Stimulated activated naive CD8-positive, alpha-beta T cell treated with anti-CD3 and anti-CD28 coated beads, Interleukin-15, amount 100 ng/mL, for 72 hours (primary cell): ENCODE measurements around the gene C13orf46.

Experiments used
- ATAC-seq: fragments of 150-1000 bp; cut with Tn5 transposase; 2 replicates; pipeline ENCODE4 v1.10.0; 2021; ENCODE audit warnings: mild to moderate bottlenecking, moderate library complexity
- DNase-seq, 2 donors: peaks; one replicate each; pipeline ENCODE4 v3.0.0; 2021 to 2022
- H3K27ac Mint-ChIP-seq, 2 donors: one replicate each; pipeline ENCODE4 v1.8.0; 2022; ENCODE audit warnings: mild to moderate bottlenecking in 2 of 2, mixed read lengths in 2 of 2, moderate library complexity in 2 of 2
- H3K27me3 Mint-ChIP-seq: one replicate; pipeline ENCODE4 v1.8.0; 2022; ENCODE audit warnings: mixed read lengths
- H3K4me1 Mint-ChIP-seq: one replicate; pipeline ENCODE4 v1.8.0; 2022; ENCODE audit warnings: mild to moderate bottlenecking, mixed read lengths
- H3K4me3 Mint-ChIP-seq, 2 donors: one replicate each; pipeline ENCODE4 v1.8.0; 2022; ENCODE audit warnings: mild to moderate bottlenecking in 2 of 2, mixed read lengths in 2 of 2, moderate library complexity in 1 of 2
- H3K9me3 Mint-ChIP-seq, 2 donors: one replicate each; pipeline ENCODE4 v1.8.0; 2022; ENCODE audit warnings: mixed read lengths in 2 of 2

Gene C13orf46

DNA sequence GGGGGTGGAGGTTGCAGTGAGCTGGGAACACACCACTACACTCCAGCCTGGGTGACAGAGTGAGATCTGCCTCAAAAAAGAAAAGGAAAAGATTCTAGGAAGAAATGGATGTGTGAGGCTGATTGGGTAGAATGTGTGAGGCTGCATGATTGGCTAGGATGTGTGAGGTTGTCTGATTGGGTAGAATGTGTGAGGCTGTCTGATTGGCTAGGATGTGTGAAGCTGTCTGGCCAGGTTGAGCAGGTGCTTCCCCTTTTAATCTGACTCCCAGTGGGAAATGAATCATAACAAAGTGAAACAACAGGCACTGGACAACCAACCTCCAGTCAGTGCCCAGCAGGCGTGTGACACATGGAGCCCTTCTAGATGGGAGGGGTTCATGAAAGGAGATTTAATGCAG is 14.7 kb downstream of the C13orf46 start:
- Mint-ChIP-seq H3K4me1 (peaks cover 24% of the 10 kb centered on the region), H3K27me3 (no peaks in the 10 kb centered on the region), H3K27ac (peak overlapping the region in 1 of 2 donors; percentile 66), H3K9me3 (peaks cover 18 to 45% of the 10 kb centered on the region in 2 donors), H3K4me3 (no peak overlapping the region)
- DNase-seq, result no peak
- ATAC-seq, result peak; percentile 33

GRCh38 chr13:113958373-113958772 is 15.5 kb downstream of the C13orf46 start:
- H3K9me3 Mint-ChIP-seq, result peaks cover 18 to 45% of the 10 kb centered on the region in 2 donors
- no peak overlapping the region for H3K4me3 Mint-ChIP-seq
- no peak overlapping the region for H3K27ac Mint-ChIP-seq
- no peak for ATAC-seq
- peaks cover 24% of the 10 kb centered on the region for H3K4me1 Mint-ChIP-seq
- no peak for DNase-seq
- H3K27me3 Mint-ChIP-seq, result no peaks in the 10 kb centered on the region

DNA sequence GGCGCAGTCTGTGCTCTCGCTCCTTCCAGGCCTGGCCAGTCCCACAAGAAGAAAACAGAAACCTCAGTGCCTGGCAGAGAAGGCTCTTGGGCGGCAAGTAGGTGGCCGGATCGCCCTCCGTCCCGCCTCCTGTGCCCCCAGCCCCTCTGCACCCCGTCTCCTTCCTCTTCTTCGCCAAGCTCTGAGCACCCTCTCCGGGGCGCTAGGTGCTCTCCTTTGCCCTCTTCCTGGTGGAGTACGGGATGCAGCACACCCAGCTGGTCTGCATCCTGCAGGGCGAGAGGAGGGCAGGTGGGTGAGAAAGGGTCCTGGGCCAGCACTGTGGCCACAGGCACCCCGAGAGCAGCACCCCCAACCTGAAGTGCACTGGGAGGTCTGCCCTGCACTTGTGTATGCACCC is 17.3 kb downstream of the C13orf46 start:
- Mint-ChIP-seq H3K27me3 (no peaks in the 10 kb centered on the region), H3K27ac (peak overlapping the region in 1 of 2 donors; percentile 94), H3K4me1 (peaks cover 27% of the 10 kb centered on the region), H3K4me3 (no peak overlapping the region), H3K9me3 (peaks cover 18 to 45% of the 10 kb centered on the region in 2 donors)
- DNase-seq, result no peak
- ATAC-seq, result no peak

DNA sequence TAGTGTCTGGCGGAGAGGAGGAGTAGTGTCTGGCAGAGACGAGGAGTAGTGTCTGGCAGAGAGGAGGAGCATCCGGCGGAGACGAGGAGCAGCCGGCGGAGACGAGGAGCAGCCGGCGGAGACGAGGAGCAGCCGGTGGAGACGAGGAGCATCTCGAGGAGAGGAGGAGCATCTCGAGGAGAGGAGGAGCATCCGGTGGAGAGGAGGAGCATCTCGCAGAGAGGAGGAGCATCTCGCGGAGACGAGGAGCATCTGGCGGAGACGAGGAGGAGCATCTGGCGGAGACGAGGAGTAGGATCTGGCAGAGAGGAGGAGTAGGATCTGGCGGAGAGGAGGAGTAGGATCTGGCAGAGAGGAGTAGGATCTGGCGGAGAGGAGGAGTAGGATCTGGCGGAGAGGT is 18.2 kb downstream of the C13orf46 start:
- H3K27me3 Mint-ChIP-seq, result no peaks in the 10 kb centered on the region
- H3K9me3 Mint-ChIP-seq, result peaks cover 18 to 45% of the 10 kb centered on the region in 2 donors
- ATAC-seq (no peak), DNase-seq (no peak)
- peaks cover 35% of the 10 kb centered on the region for H3K4me1 Mint-ChIP-seq
- H3K27ac Mint-ChIP-seq, result peak overlapping the region in 1 of 2 donors; percentile 94
- H3K4me3 Mint-ChIP-seq, result no peak overlapping the region

DNA sequence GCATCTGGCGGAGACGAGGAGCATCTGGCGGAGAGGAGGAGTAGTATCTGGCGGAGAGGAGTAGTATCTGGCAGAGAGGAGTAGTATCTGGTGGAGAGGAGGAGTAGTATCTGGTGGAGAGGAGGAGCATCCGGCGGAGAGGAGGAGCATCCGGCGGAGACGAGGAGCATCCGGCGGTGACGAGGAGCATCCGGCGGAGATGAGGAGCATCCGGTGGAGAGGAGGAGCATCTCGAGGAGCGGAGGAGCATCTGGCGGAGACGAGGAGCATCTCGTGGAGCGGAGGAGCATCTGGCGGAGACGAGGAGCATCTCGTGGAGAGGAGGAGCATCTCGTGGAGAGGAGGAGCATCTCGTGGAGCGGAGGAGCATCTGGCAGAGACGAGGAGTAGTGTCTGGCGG is 18.6 kb downstream of the C13orf46 start:
- peaks cover 15 to 45% of the 10 kb centered on the region in 2 donors for H3K9me3 Mint-ChIP-seq
- peak overlapping the region in 1 of 2 donors; percentile 36 for H3K4me3 Mint-ChIP-seq
- no peak for ATAC-seq
- no peaks in the 10 kb centered on the region for H3K27me3 Mint-ChIP-seq
- peaks cover 39% of the 10 kb centered on the region for H3K4me1 Mint-ChIP-seq
- H3K27ac Mint-ChIP-seq, result peak overlapping the region in 1 of 2 donors; percentile 94
- no peak for DNase-seq

GRCh38 chr13:113954046-113954835 is 19.6 kb downstream of the C13orf46 start:
- Mint-ChIP-seq H3K4me1 (peaks cover 38% of the 10 kb centered on the region), H3K4me3 (peak overlapping the region in 1 of 2 donors; percentile 32), H3K27ac (peak overlapping the region in 1 of 2 donors; percentile 91), H3K9me3 (peaks cover 10 to 42% of the 10 kb centered on the region in 2 donors), H3K27me3 (no peaks in the 10 kb centered on the region)
- DNase-seq (no peak), ATAC-seq (no peak)

DNA sequence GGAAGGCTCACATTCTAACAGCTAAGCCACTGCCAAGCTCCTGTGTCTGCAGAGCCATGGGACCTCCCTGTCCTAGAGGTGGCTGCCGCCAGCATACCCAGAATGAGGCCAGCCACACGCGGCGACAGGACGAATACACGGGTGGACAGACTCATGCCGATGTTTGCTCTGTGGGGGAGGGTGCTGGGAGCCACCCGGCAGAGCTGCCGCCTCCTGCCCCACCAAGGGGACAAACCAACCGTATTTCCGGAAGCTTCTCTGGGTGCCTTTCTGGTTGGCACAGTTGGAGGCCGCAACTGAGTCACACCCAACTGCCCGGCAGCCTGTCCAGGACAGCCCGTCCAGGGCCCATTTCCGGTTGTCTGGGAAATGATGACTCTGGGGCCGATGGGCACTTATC is 20.3 kb downstream of the C13orf46 start:
- Mint-ChIP-seq H3K9me3 (peaks cover 6 to 35% of the 10 kb centered on the region in 2 donors), H3K4me3 (no peak overlapping the region), H3K4me1 (peaks cover 35% of the 10 kb centered on the region), H3K27ac (no peak overlapping the region), H3K27me3 (no peaks in the 10 kb centered on the region)
- DNase-seq, result no peak
- ATAC-seq, result no peak

DNA sequence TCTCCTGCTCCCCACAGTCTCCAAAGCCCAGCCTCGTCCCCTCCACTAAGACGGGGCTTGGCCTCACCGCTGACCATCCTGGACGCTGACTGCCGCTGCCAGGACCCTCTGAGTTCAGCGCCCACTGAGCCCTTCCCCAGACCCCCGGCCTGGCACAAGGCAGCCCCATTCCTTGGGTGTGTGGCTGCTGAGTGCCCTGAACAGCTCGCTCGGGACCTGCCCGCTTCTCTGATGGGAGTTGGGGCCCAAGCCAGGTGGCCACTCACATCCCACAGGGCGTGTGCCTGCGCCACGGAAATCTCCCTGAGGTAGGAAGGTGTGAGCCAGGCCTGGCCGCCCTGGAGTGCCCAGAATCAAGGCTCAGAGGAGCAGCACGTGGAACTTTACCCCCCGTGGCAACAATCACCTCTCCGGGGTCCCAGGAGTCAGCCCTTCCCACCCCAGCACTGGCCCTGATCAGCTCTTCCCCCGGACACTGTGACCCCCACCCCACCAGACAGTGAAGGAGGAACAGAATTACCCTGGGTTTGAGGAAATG is 20.8 kb downstream of the C13orf46 start:
- no peak for DNase-seq
- no peaks in the 10 kb centered on the region for H3K27me3 Mint-ChIP-seq
- no peak overlapping the region for H3K4me3 Mint-ChIP-seq
- H3K4me1 Mint-ChIP-seq, result peaks cover 35% of the 10 kb centered on the region
- peaks cover 6 to 30% of the 10 kb centered on the region in 2 donors for H3K9me3 Mint-ChIP-seq
- peak overlapping the region in 1 of 2 donors; percentile 50 for H3K27ac Mint-ChIP-seq
- no peak for ATAC-seq

DNA sequence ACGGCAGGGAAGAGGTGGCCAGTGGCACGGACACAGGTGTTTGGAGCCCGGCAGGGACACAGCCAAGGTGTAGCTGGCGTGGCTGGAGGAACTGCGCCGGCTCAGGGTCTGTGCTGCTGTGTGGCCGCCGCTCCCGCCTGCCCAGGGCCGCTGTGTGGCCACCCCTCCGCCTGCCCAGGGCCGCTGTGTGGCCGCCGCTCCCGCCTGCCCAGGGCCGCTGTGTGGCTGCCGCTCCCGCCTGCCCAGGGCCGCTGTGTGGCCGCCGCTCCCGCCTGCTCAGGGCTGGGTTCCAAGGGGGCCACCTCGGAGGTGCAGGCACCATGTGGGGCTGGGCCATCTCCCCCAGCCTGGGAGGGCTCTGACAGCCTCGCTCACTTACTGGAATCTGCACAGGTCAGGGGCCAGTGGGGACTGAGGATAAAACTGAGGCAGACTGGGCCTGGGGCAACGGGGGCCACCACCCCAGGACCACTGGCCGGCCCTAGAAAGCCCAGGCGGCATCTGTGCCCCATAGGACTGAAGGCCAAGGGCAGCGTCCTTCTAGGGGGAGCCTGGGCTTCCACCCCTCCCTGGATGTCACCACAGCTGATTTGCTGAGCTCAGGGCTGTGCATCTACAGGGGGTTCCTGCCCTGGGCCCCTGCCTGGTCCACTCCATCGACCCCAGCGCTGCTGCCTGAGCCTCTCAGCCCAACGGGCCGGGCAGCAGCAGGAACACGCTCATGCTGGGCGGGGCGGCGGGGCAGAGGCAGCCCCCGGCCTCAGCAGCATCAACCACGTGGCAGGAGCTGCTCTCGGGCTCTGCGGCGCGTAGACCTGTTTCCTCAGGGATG is 21.5 kb downstream of the C13orf46 start:
- DNase-seq, result no peak
- Mint-ChIP-seq H3K4me1 (peaks cover 35% of the 10 kb centered on the region), H3K27me3 (no peaks in the 10 kb centered on the region), H3K27ac (peak overlapping the region in 1 of 2 donors; percentile 50), H3K4me3 (no peak overlapping the region), H3K9me3 (peaks cover 6 to 23% of the 10 kb centered on the region in 2 donors)
- ATAC-seq, result peak; percentile 16

GRCh38 chr13:113951246-113951999 is 22.5 kb downstream of the C13orf46 start:
- H3K9me3 Mint-ChIP-seq, result peaks cover 6 to 21% of the 10 kb centered on the region in 2 donors
- peak overlapping the region in 1 of 2 donors; percentile 52 for H3K4me3 Mint-ChIP-seq
- ATAC-seq (peak; percentile 83), DNase-seq (peak; percentile 50 to 66)
- H3K4me1 Mint-ChIP-seq, result peaks cover 42% of the 10 kb centered on the region
- H3K27ac Mint-ChIP-seq, result peak overlapping the region in 1 of 2 donors; percentile 59
- H3K27me3 Mint-ChIP-seq, result no peaks in the 10 kb centered on the region

DNA sequence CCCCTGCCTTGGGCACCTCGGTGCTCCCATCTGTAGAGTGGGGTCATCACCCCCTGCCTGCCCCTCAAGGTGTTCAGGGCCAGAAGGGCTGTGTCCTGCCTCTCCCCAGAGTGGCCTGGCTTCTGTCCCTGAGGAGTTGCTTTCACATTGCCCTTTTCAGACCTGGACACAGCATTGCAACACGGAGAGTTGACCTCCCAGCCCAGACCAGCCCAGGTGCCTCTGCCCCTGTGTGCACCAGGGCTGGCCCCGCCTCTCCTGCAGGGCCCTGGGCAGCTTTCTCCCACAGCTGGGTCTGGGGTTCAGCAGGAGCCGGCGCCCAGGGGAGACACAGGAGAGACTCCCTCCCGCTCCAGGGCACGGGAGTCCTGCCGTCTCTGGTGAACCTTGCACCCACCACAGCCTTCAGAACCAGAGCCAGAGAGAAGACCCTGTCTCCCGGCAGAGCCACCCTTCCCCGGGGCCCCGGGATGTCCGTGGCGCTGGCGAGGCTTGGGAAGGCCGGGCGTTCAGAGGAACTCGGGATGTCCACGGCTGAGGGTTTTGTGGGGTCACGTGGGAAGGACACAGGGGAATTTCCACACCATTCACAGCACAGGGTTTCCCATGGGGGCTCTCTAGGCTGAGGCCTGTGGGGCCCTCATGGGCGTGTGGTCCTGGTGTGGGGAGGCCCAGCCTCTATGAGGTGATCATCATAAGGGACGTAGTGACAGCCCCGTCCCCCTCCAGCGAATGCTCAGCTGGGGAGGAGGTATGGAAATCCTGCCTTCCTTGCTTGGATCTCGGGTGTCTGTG is 23.2 kb downstream of the C13orf46 start:
- H3K4me1 Mint-ChIP-seq, result peaks cover 45% of the 10 kb centered on the region
- peaks cover under 1 to 14% of the 10 kb centered on the region in 2 donors for H3K9me3 Mint-ChIP-seq
- DNase-seq (no peak), ATAC-seq (peak; percentile 51)
- peak overlapping the region in 1 of 2 donors; percentile 85 for H3K27ac Mint-ChIP-seq
- H3K27me3 Mint-ChIP-seq, result no peaks in the 10 kb centered on the region
- no peak overlapping the region for H3K4me3 Mint-ChIP-seq

- DNase-seq (no peak), ATAC-seq (no peak)
- Mint-ChIP-seq H3K27me3 (no peaks in the 10 kb centered on the region), H3K9me3 (peaks cover 0 to 3% of the 10 kb centered on the region in 2 donors), H3K4me3 (no peak overlapping the region), H3K4me1 (peaks cover 39% of the 10 kb centered on the region), H3K27ac (peak overlapping the region in 1 of 2 donors; percentile 19)
Observed at GRCh38 chr13:113949546-113949945, 24.3 kb downstream of the C13orf46 start.

- Mint-ChIP-seq H3K9me3 (no peaks in the 10 kb centered on the region), H3K27ac (peak overlapping the region in 1 of 2 donors; percentile 42), H3K4me3 (no peak overlapping the region), H3K4me1 (peaks cover 37% of the 10 kb centered on the region), H3K27me3 (no peaks in the 10 kb centered on the region)
- DNase-seq (no peak), ATAC-seq (no peak)
Observed at GRCh38 chr13:113948034-113948742, 25.7 kb downstream of the C13orf46 start.
